Naive B cell (primary cell): ENCODE results near the gene APP. TPM values are rescaled to one million over a fixed set of nuclear protein-coding genes. Genes with fewer than 3 reads are reported as not detected.
"Not testable (repeated sequence)": the region's sequence is repeated elsewhere in the genome, so short reads cannot be mapped to it uniquely, and the experiment has no call there.

Source experiments
- ATAC-seq, 2 donors: fragments of 150-1000 bp; cut with Tn5 transposase; 2 replicates each; pipeline ENCODE4 v1.10.0; 2021; ENCODE audit warnings: low read depth in 2 of 2, mild to moderate bottlenecking in 2 of 2, moderate library complexity in 2 of 2
- DNase-seq: peaks from one replicate; pipeline ENCODE4 v3.0.0; 2022
- H3K27ac Mint-ChIP-seq, 6 donors: one replicate each; pipeline ENCODE4 v1.8.0; 2020 to 2022; ENCODE audit warnings: mild to moderate bottlenecking in 6 of 6, mixed read lengths in 6 of 6, moderate library complexity in 5 of 6, inconsistent platforms in 2 of 6
- H3K27me3 Mint-ChIP-seq, 3 donors: one replicate each; pipeline ENCODE4 v1.8.0; 2021 to 2022; ENCODE audit warnings: mixed read lengths in 3 of 3, mild to moderate bottlenecking in 1 of 3
- H3K36me3 Mint-ChIP-seq, 2 donors: one replicate each; pipeline ENCODE4 v1.8.0; 2020 to 2022; ENCODE audit warnings: mixed read lengths in 2 of 2, inconsistent platforms in 1 of 2, mild to moderate bottlenecking in 1 of 2
- H3K4me1 Mint-ChIP-seq, 3 donors: one replicate each; pipeline ENCODE4 v1.8.0; 2020 to 2022; ENCODE audit warnings: mixed read lengths in 3 of 3, inconsistent platforms in 1 of 3, mild to moderate bottlenecking in 1 of 3, moderate library complexity in 1 of 3
- H3K4me3 Mint-ChIP-seq, 8 donors: one replicate each; pipeline ENCODE4 v1.8.0; 2020 to 2022; ENCODE audit warnings: mild to moderate bottlenecking in 8 of 8, mixed read lengths in 8 of 8, moderate library complexity in 8 of 8, inconsistent platforms in 2 of 8
- H3K9me3 Mint-ChIP-seq, 7 donors: one replicate each; pipeline ENCODE4 v1.8.0; 2020 to 2022; ENCODE audit warnings: mixed read lengths in 7 of 7, mild to moderate bottlenecking in 5 of 7, inconsistent platforms in 2 of 7, moderate library complexity in 1 of 7
- polyA plus RNA-seq, 6 donors: library from polyadenylated mRNA; unstranded; fragments of 300-500 nt; fragmentation: Illumina TruSeq; gene quantifications; one replicate each; pipeline ENCODE4 v1.2.3, GENCODE V29; 2021; ENCODE audit warnings: low read depth in 6 of 6

APP gene
- polyA plus RNA-seq, 6 donors from 2014 or later: 20.0 to 40.2 (median 30.7) TPM

- Mint-ChIP-seq H3K27me3 (no peaks in the 10 kb centered on the region), H3K9me3 (no peaks in the 10 kb centered on the region), H3K27ac (peak overlapping the region in 1 of 6 donors; percentile 30), H3K4me3 (no peak overlapping the region), H3K4me1 (peaks cover 0 to 5% (median 0%) of the 10 kb centered on the region in 3 donors), H3K36me3 (peaks cover 23 to 26% of the 10 kb centered on the region in 2 donors)
- no peak for ATAC-seq
- no peak for DNase-seq
Observed at GRCh38 chr21:26025536-26026512, 144.7 kb downstream of the APP start.

- not testable (repeated sequence) for H3K4me3 Mint-ChIP-seq, H3K4me1 Mint-ChIP-seq, DNase-seq, H3K27ac Mint-ChIP-seq, H3K27me3 Mint-ChIP-seq, H3K9me3 Mint-ChIP-seq, ATAC-seq
- H3K36me3 Mint-ChIP-seq: peaks cover 15 to 25% of the 10 kb centered on the region in 2 donors
Observed at GRCh38 chr21:26023406-26023805, 147.2 kb downstream of the APP start.

GRCh38 chr21:26022598-26023337, 147.8 kb downstream of the APP start:
- H3K27me3 Mint-ChIP-seq: not testable (repeated sequence)

GRCh38 chr21:26020510-26020909, 150.1 kb downstream of the APP start:
- no peak for DNase-seq
- no peaks in the 10 kb centered on the region for H3K27me3 Mint-ChIP-seq
- no peak overlapping the region for H3K27ac Mint-ChIP-seq
- no peaks in the 10 kb centered on the region for H3K4me1 Mint-ChIP-seq
- no peaks in the 10 kb centered on the region for H3K9me3 Mint-ChIP-seq
- peaks cover 15 to 27% of the 10 kb centered on the region in 2 donors for H3K36me3 Mint-ChIP-seq
- no peak overlapping the region for H3K4me3 Mint-ChIP-seq
- ATAC-seq: no peak

More at GRCh38 chr21:26022598-26023337, 147.8 kb downstream of the APP start:
- H3K27ac Mint-ChIP-seq, ATAC-seq, H3K4me3 Mint-ChIP-seq, H3K9me3 Mint-ChIP-seq, DNase-seq, H3K4me1 Mint-ChIP-seq: not testable (repeated sequence)
- peaks cover 15 to 27% of the 10 kb centered on the region in 2 donors for H3K36me3 Mint-ChIP-seq

- H3K4me3 Mint-ChIP-seq: no peak overlapping the region
- H3K9me3 Mint-ChIP-seq: no peaks in the 10 kb centered on the region
- H3K27ac Mint-ChIP-seq: no peak overlapping the region
- H3K27me3 Mint-ChIP-seq: no peaks in the 10 kb centered on the region
- no peak for DNase-seq
- peaks cover 15 to 27% of the 10 kb centered on the region in 2 donors for H3K36me3 Mint-ChIP-seq
- no peak for ATAC-seq
- no peaks in the 10 kb centered on the region for H3K4me1 Mint-ChIP-seq
Observed at GRCh38 chr21:26020081-26020480, 150.5 kb downstream of the APP start.

- Mint-ChIP-seq H3K4me3 (no peak overlapping the region), H3K27ac (no peak overlapping the region), H3K4me1 (no peaks in the 10 kb centered on the region), H3K9me3 (no peaks in the 10 kb centered on the region), H3K36me3 (peaks cover 15 to 27% of the 10 kb centered on the region in 2 donors), H3K27me3 (no peaks in the 10 kb centered on the region)
- DNase-seq (no peak), ATAC-seq (no peak)
Observed at GRCh38 chr21:26019236-26019635, 151.3 kb downstream of the APP start.

- no peak overlapping the region for H3K4me3 Mint-ChIP-seq
- H3K9me3 Mint-ChIP-seq: no peaks in the 10 kb centered on the region
- ATAC-seq: no peak
- peaks cover 0 to 11% of the 10 kb centered on the region in 2 donors for H3K36me3 Mint-ChIP-seq
- no peak for DNase-seq
- H3K4me1 Mint-ChIP-seq: no peaks in the 10 kb centered on the region
- H3K27me3 Mint-ChIP-seq: no peaks in the 10 kb centered on the region
- peak overlapping the region in 1 of 6 donors; percentile 42 for H3K27ac Mint-ChIP-seq
Observed at GRCh38 chr21:26013970-26014369, 156.6 kb downstream of the APP start.

GRCh38 chr21:26012482-26012881, 158.1 kb downstream of the APP start:
- not testable (repeated sequence) for H3K27ac Mint-ChIP-seq, H3K9me3 Mint-ChIP-seq, H3K4me1 Mint-ChIP-seq, H3K4me3 Mint-ChIP-seq, H3K27me3 Mint-ChIP-seq, H3K36me3 Mint-ChIP-seq, ATAC-seq, DNase-seq

- Mint-ChIP-seq H3K4me3 (no peak overlapping the region), H3K27me3 (no peaks in the 10 kb centered on the region), H3K4me1 (no peaks in the 10 kb centered on the region), H3K9me3 (no peaks in the 10 kb centered on the region), H3K27ac (no peak overlapping the region), H3K36me3 (peaks cover 0 to 6% of the 10 kb centered on the region in 2 donors)
- DNase-seq: no peak
- ATAC-seq: no peak
Observed at GRCh38 chr21:26011292-26011940, 159.2 kb downstream of the APP start.

GRCh38 chr21:26007951-26008498, 162.5 kb downstream of the APP start:
- H3K4me1 Mint-ChIP-seq: no peaks in the 10 kb centered on the region
- no peak overlapping the region for H3K4me3 Mint-ChIP-seq
- H3K9me3 Mint-ChIP-seq: no peaks in the 10 kb centered on the region
- no peaks in the 10 kb centered on the region for H3K27me3 Mint-ChIP-seq
- peaks cover 0 to 6% of the 10 kb centered on the region in 2 donors for H3K36me3 Mint-ChIP-seq
- ATAC-seq (no peak), DNase-seq (no peak)
- H3K27ac Mint-ChIP-seq: no peak overlapping the region

GRCh38 chr21:26005464-26005863, 165.1 kb downstream of the APP start:
- ATAC-seq (no peak), DNase-seq (no peak)
- Mint-ChIP-seq H3K4me1 (peaks cover 0 to 3% (median 0%) of the 10 kb centered on the region in 3 donors), H3K27me3 (no peaks in the 10 kb centered on the region), H3K27ac (no peak overlapping the region), H3K9me3 (no peaks in the 10 kb centered on the region), H3K36me3 (peaks cover 0 to 6% of the 10 kb centered on the region in 2 donors), H3K4me3 (no peak overlapping the region)

GRCh38 chr21:26003404-26003803, 167.2 kb downstream of the APP start:
- no peak for DNase-seq
- no peaks in the 10 kb centered on the region for H3K36me3 Mint-ChIP-seq
- no peaks in the 10 kb centered on the region for H3K9me3 Mint-ChIP-seq
- no peak overlapping the region for H3K4me3 Mint-ChIP-seq
- no peaks in the 10 kb centered on the region for H3K27me3 Mint-ChIP-seq
- ATAC-seq: no peak
- H3K4me1 Mint-ChIP-seq: peaks cover 0 to 8% (median 3%) of the 10 kb centered on the region in 3 donors
- H3K27ac Mint-ChIP-seq: no peak overlapping the region

GRCh38 chr21:26001356-26001755, 169.2 kb downstream of the APP start:
- peaks cover 0 to 8% (median 3%) of the 10 kb centered on the region in 3 donors for H3K4me1 Mint-ChIP-seq
- H3K4me3 Mint-ChIP-seq: no peak overlapping the region
- peaks cover 0 to 4% of the 10 kb centered on the region in 2 donors for H3K36me3 Mint-ChIP-seq
- H3K27me3 Mint-ChIP-seq: no peaks in the 10 kb centered on the region
- DNase-seq: no peak
- no peak for ATAC-seq
- peak overlapping the region in 1 of 6 donors; percentile 14 for H3K27ac Mint-ChIP-seq
- no peaks in the 10 kb centered on the region for H3K9me3 Mint-ChIP-seq
